Colonic mucosa (tissue), 4 donors: Measurements from ENCODE around the gene HECW1. TPM values are rescaled to one million over a fixed set of nuclear protein-coding genes. Genes with fewer than 3 reads are reported as not detected.

Experiments
- DNase-seq: peaks from one replicate; pipeline ENCODE4 v3.0.0-alpha.2; 2020
- H3K27ac ChIP-seq: fragments of 200-600 bp; one replicate; pipeline ENCODE4 v1.8.0; 2021
- H3K27me3 ChIP-seq: fragments of 200-600 bp; one replicate; pipeline ENCODE4 v1.8.0; 2021
- H3K36me3 ChIP-seq: fragments of 200-600 bp; one replicate; pipeline ENCODE4 v1.8.0; 2021
- H3K4me1 ChIP-seq: fragments of 200-600 bp; one replicate; pipeline ENCODE4 v1.8.0; 2021; ENCODE audit warnings: mild to moderate bottlenecking
- H3K4me3 ChIP-seq: fragments of 200-600 bp; one replicate; pipeline ENCODE4 v1.8.0; 2021
- H3K9ac ChIP-seq, 2 donors: one replicate each; pipeline ENCODE4 v1.7.0; 2013; ENCODE audit warnings: control low read depth in 2 of 2, low read depth in 2 of 2, low read length in 2 of 2
- H3K9me3 ChIP-seq: fragments of 200-600 bp; one replicate; pipeline ENCODE4 v1.8.0; 2021
- CTCF ChIP-seq: fragments of 200-600 bp; IDR thresholded peaks from one replicate; pipeline ENCODE4 v1.8.0; 2022; ENCODE audit warnings: antibody characterized with exemption, mild to moderate bottlenecking
- intact Hi-C: fragments of 100-400 bp; cut with DNase I; formaldehyde crosslinking; loops from one replicate; pipeline ENCODE4 v1.14.1; 2022
- total RNA-seq, 2 donors: library from RNA; stranded (reverse); fragmentation: NEBNext Ultra II Directional in 1 of 2; extraction: Animal tissue kit (Norgen Biotek cat#: 25700) in 1 of 2; gene quantifications; one replicate each; pipeline ENCODE4 v1.2.1, GENCODE V29; 2021
- donor health status: healthy.
- donor health status: DM: no; HTN: no; CAD: no.
- donor health status: DM: no; HTN: no; CAD: no.

Gene HECW1
- total RNA-seq, 2 donors from 2014 or later, result 0.35 to 0.40 TPM

- Histone ChIP-seq H3K9me3 (no peaks in the 10 kb centered on the region), H3K36me3 (no peaks in the 10 kb centered on the region), H3K4me1 (no peaks in the 10 kb centered on the region), H3K9ac (no peak overlapping the region), H3K27ac (no peak overlapping the region), H3K4me3 (no peak overlapping the region), H3K27me3 (no peaks in the 10 kb centered on the region)
- no peak for DNase-seq
- intact Hi-C loops, result no loop called here
- no peak for TF ChIP-seq CTCF
Observed at GRCh38 chr7:43465581-43466554, 353.4 kb downstream of the HECW1 start.

- Histone ChIP-seq H3K36me3 (no peaks in the 10 kb centered on the region), H3K27me3 (no peaks in the 10 kb centered on the region), H3K9ac (no peak overlapping the region), H3K27ac (no peak overlapping the region), H3K9me3 (no peaks in the 10 kb centered on the region), H3K4me3 (no peak overlapping the region), H3K4me1 (no peaks in the 10 kb centered on the region)
- intact Hi-C loops, result no loop called here
- no peak for TF ChIP-seq CTCF
- DNase-seq, result no peak
Observed at GRCh38 chr7:43467406-43467805, 355.0 kb downstream of the HECW1 start.

- H3K27me3 ChIP-seq, result no peaks in the 10 kb centered on the region
- H3K9me3 ChIP-seq, result no peaks in the 10 kb centered on the region
- H3K4me1 ChIP-seq, result no peaks in the 10 kb centered on the region
- TF ChIP-seq CTCF, result no peak
- no peak for DNase-seq
- H3K9ac ChIP-seq, result no peak overlapping the region
- H3K4me3 ChIP-seq, result no peak overlapping the region
- intact Hi-C loops, result no loop called here
- H3K36me3 ChIP-seq, result no peaks in the 10 kb centered on the region
- H3K27ac ChIP-seq, result no peak overlapping the region
Observed at GRCh38 chr7:43467846-43468245, 355.4 kb downstream of the HECW1 start.

GRCh38 chr7:43469051-43469450 lies 356.6 kb downstream of the HECW1 start:
- no peaks in the 10 kb centered on the region for H3K4me1 ChIP-seq
- H3K27me3 ChIP-seq, result no peaks in the 10 kb centered on the region
- no peak for TF ChIP-seq CTCF
- H3K36me3 ChIP-seq, result no peaks in the 10 kb centered on the region
- H3K9ac ChIP-seq, result no peak overlapping the region
- H3K4me3 ChIP-seq, result no peak overlapping the region
- intact Hi-C loops, result no loop called here
- no peak overlapping the region for H3K27ac ChIP-seq
- H3K9me3 ChIP-seq, result no peaks in the 10 kb centered on the region
- DNase-seq, result no peak

- H3K4me1 ChIP-seq, result no peaks in the 10 kb centered on the region
- no peaks in the 10 kb centered on the region for H3K27me3 ChIP-seq
- no peaks in the 10 kb centered on the region for H3K36me3 ChIP-seq
- no peak overlapping the region for H3K4me3 ChIP-seq
- intact Hi-C loops, result no loop called here
- H3K9me3 ChIP-seq, result no peaks in the 10 kb centered on the region
- TF ChIP-seq CTCF, result no peak
- no peak overlapping the region for H3K27ac ChIP-seq
- no peak overlapping the region for H3K9ac ChIP-seq
- no peak for DNase-seq
Observed at GRCh38 chr7:43470110-43470509, 357.7 kb downstream of the HECW1 start.
